A549 (cell line): Measurements from ENCODE around the gene KCNAB3.

Experiments
- CEBPB ChIP-seq, 2 experiments: fragments of >200 bp in 1 of 2; sonication (Bioruptor Twin) in 1 of 2; formaldehyde crosslinking in 1 of 2; IDR thresholded peaks; 2 replicates each; pipeline ENCODE4 v1.6.1; 2012 to 2016
- CTCF ChIP-seq: fragments of >200 bp; sonication (Bioruptor Twin); formaldehyde crosslinking; IDR thresholded peaks from 3 replicates; pipeline ENCODE4 v1.5.1; 2016
- ESRRA ChIP-seq: fragments of 150-350 bp; IDR thresholded peaks from 2 replicates; pipeline ENCODE4 v1.6.1; 2014; ENCODE audit warnings: mild to moderate bottlenecking, low read length, borderline replicate concordance
- MAX ChIP-seq: IDR thresholded peaks from 2 replicates; pipeline ENCODE4 v1.6.1; 2012
- POLR2A ChIP-seq: IDR thresholded peaks from 2 replicates; pipeline ENCODE4 v1.6.1; 2012; ENCODE audit warnings: mild to moderate bottlenecking, low read length
- RAD21 ChIP-seq, 2 experiments: fragments of >200 bp in 1 of 2; sonication (Bioruptor Twin) in 1 of 2; formaldehyde crosslinking in 1 of 2; IDR thresholded peaks in 1 of 2; conservative IDR thresholded peaks in 1 of 2; 2 replicates in 1 of 2; 3 replicates in 1 of 2; pipeline ENCODE4 v1.6.1; 2012 to 2018; ENCODE audit warnings: inconsistent platforms in 1 of 2
- REST ChIP-seq: fragments of 200-600 bp; sonication (generic); IDR thresholded peaks from 2 replicates; pipeline ENCODE4 v1.6.1; 2016; ENCODE audit warnings: antibody characterized with exemption, mild to moderate bottlenecking, moderate library complexity
- SMC3 ChIP-seq: fragments of >200 bp; sonication (Bioruptor Twin); formaldehyde crosslinking; IDR thresholded peaks from 3 replicates; pipeline ENCODE4 v1.6.1; 2018; ENCODE audit warnings: inconsistent platforms

- TF ChIP-seq MAX = no peak
- TF ChIP-seq CTCF = no peak
- no peak for TF ChIP-seq CEBPB (IDR thresholded peaks at IDR 0.05)
- no peak for TF ChIP-seq REST
- TF ChIP-seq POLR2A = no peak
- TF ChIP-seq ESRRA = no peak
- TF ChIP-seq RAD21 (conservative IDR thresholded peaks at IDR 0.05 in 1 of 2, IDR thresholded peaks at IDR 0.05 in 1 of 2) = no peak
- TF ChIP-seq SMC3 = no peak
Observed at GRCh38 chr17:7974638-7975131, 45.0 kb upstream of the KCNAB3 start.
